ENCODE measurements around the gene GARS1.

- TF ChIP-seq CTCF (conservative IDR thresholded peaks at IDR 0.05 in 1 of 2, IDR thresholded peaks at IDR 0.05 in 1 of 2; ENCODE audit: low read depth in 1 of 2, low read length in 2 of 2) (no peak), EZH2 (IDR thresholded peaks at IDR 0.05; ENCODE audit: low read length, missing control alignments) (no peak)
Measured at GRCh38 chr7:30664184-30664885, 69.7 kb downstream of the GARS1 start.

All from fibroblast of lung (primary cell).